AG10803 (cell line): Measurements from ENCODE around the gene DPH1.

Experiments
- DNase-seq: peaks from one replicate; pipeline ENCODE4 v3.0.0; 2010; ENCODE audit warnings: low read depth
- H3K4me3 ChIP-seq: 2 replicates; pipeline ENCODE4 v1.5.1; 2011; ENCODE audit warnings: mild to moderate bottlenecking, low read length, control low read depth
- TF ChIP-seq, protein P1 (sequence below): conservative IDR thresholded peaks from 2 replicates; pipeline ENCODE4 v1.5.1; 2011; ENCODE audit warnings: mild to moderate bottlenecking, low read length, control low read depth, inconsistent platforms

Gene DPH1

DNA sequence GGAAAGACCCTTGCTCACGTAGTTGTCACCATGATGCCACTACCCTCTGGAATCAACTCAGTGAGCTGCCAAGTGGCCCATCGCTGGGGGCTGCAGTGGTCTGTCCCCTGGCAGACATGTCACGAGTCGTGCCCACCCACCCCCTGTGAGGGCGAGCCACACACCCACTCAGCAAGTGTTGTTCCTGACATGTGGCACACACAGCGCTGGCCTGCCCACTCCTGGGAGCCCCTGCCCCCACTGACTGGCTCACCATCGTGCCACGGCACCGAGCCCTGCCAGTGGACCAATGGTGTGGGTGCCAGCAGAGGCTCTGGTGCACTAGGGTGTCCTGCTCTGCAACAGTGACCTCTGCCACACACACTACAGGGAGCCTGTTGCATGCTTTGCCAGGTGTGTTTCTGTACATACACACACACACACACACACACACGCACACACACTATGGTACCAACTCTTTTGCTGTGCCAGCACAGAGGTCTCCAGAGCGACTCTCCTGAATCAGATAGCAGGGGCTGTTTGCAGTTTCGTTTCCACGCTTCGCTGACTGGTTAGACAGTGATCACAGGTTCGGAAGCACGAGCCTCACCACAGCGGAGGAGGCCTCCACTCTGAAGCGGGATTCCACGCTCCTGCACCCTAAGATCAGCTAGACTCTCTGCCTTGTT, 12.5 kb upstream of the DPH1 start:
- TF ChIP-seq, protein P1, sequence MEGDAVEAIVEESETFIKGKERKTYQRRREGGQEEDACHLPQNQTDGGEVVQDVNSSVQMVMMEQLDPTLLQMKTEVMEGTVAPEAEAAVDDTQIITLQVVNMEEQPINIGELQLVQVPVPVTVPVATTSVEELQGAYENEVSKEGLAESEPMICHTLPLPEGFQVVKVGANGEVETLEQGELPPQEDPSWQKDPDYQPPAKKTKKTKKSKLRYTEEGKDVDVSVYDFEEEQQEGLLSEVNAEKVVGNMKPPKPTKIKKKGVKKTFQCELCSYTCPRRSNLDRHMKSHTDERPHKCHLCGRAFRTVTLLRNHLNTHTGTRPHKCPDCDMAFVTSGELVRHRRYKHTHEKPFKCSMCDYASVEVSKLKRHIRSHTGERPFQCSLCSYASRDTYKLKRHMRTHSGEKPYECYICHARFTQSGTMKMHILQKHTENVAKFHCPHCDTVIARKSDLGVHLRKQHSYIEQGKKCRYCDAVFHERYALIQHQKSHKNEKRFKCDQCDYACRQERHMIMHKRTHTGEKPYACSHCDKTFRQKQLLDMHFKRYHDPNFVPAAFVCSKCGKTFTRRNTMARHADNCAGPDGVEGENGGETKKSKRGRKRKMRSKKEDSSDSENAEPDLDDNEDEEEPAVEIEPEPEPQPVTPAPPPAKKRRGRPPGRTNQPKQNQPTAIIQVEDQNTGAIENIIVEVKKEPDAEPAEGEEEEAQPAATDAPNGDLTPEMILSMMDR, result no peak
- no peak overlapping the region for H3K4me3 ChIP-seq
- DNase-seq, result no peak

GRCh38 chr17:2018716-2019510, 11.0 kb upstream of the DPH1 start:
- DNase-seq, result no peak
- no peak overlapping the region for H3K4me3 ChIP-seq
- TF ChIP-seq, protein P1, result no peak

GRCh38 chr17:2019723-2020122, 10.2 kb upstream of the DPH1 start:
- no peak for DNase-seq
- TF ChIP-seq, protein P1, result no peak
- H3K4me3 ChIP-seq, result no peak overlapping the region

DNA sequence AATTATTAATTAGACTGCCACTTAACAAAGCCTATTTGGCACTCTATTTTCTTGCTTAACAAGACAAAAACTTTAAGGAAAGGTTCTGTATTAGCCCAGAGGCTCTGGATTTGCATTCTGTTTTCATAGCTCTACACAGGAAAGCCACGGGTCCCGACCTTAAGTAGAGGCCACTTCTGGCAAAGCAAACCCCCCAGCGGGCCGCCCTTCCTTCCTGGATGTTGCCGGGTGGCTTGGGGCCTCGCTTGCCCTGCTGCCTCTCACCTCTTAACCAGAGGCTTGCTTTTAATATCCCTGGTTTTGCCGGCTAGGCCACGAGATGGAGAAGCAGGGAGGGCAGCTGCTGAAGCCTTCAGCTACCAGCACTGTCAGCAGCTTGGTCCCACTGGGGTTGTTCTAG, 9.2 kb upstream of the DPH1 start:
- no peak overlapping the region for H3K4me3 ChIP-seq
- DNase-seq, result no peak
- TF ChIP-seq, protein P1, result no peak

GRCh38 chr17:2022647-2023240, 7.2 kb upstream of the DPH1 start:
- TF ChIP-seq, protein P1, result no peak
- no peak overlapping the region for H3K4me3 ChIP-seq
- no peak for DNase-seq

DNA sequence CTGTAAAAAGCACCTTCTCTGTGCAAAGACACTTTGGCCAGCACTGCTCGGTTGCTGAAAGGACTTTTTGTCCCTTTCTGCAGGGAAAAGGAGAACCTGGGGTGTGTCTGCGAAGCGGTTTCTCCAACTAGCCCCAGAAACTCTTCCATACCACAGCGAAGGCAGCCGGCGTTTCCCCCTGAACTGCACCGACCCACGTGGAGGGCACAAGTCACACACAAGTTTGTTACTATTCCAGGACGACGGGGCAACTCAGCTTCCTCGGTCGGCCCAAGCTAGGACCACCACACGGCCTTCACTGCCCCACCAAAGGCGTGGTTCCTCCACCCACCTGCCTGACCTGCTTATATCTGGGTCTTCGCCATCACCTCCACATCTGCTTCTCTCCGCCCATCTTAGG, 6.7 kb upstream of the DPH1 start:
- TF ChIP-seq, protein P1, result no peak
- no peak overlapping the region for H3K4me3 ChIP-seq
- no peak for DNase-seq
